ENCODE results near the gene EDEM2. TPM values are rescaled to one million over a fixed set of nuclear protein-coding genes. Genes with fewer than 3 reads are reported as not detected.

The EDEM2 gene
- total and polyA plus RNA-seq, 2 of the 13 experiments (the other 11 are each of a cell fraction or from before 2014, with no cell fraction given): 33.1 to 46.9 TPM

GRCh38 chr20:35092524-35093266 lies 54.4 kb downstream of the EDEM2 start, which contains the start of gene TRPC4AP (continued):
- TF ChIP-seq ZBTB49 (CRISPR knock-in tag; IDR thresholded peaks at IDR 0.05; ENCODE audit: borderline replicate concordance) (no peak), GPBP1L1 (CRISPR knock-in tag; IDR thresholded peaks at IDR 0.05) (no peak), GZF1 (CRISPR knock-in tag; IDR thresholded peaks at IDR 0.05) (peak; percentile 91; the same call in 1 of the 2 replicates), ZNF512 (CRISPR knock-in tag; IDR thresholded peaks at IDR 0.05) (no peak; the same call in 1 of the 2 replicates), ATF2 (CRISPR knock-in tag; IDR thresholded peaks at IDR 0.05) (peak; percentile 75), CSRNP1 (CRISPR knock-in tag; IDR thresholded peaks at IDR 0.05) (0 out of 2 replicates have a peak, but pooled peaks have one; percentile 77), ZNF232 (CRISPR knock-in tag; IDR thresholded peaks at IDR 0.05; ENCODE audit: borderline replicate concordance) (peak; percentile 98; the same call in 1 of the 2 replicates), PREB (CRISPR knock-in tag; IDR thresholded peaks at IDR 0.05) (no peak), XBP1 (CRISPR knock-in tag; IDR thresholded peaks at IDR 0.05) (peak; percentile 94; the same call in 1 of the 2 replicates), POLR2AphosphoS5 (IDR thresholded peaks at IDR 0.05; ENCODE audit: low read depth, low read length) (peak; percentile 90), TFAP4 (IDR thresholded peaks at IDR 0.05; ENCODE audit: borderline replicate concordance, low read depth) (peak; percentile 52; the same call in 1 of the 2 replicates), IKZF1 (IDR thresholded peaks at IDR 0.05) (no peak), RARA (CRISPR knock-in tag; IDR thresholded peaks at IDR 0.05) (0 out of 2 replicates have a peak, but pooled peaks have one; percentile 5), ZFP62 (CRISPR knock-in tag; IDR thresholded peaks at IDR 0.05) (no peak), KAT8 (CRISPR knock-in tag; IDR thresholded peaks at IDR 0.05) (peak; percentile 96), SNAI1 (CRISPR knock-in tag; IDR thresholded peaks at IDR 0.05; ENCODE audit: borderline replicate concordance) (0 out of 2 replicates have a peak, but pooled peaks have one; percentile 77), TOPORS (CRISPR knock-in tag; IDR thresholded peaks at IDR 0.05) (peak; percentile 98)

Data from HepG2 (cell line).